Measurements from ENCODE around the gene ATXN7L1. TPM values are rescaled to one million over a fixed set of nuclear protein-coding genes. Genes with fewer than 3 reads are reported as not detected.

Gene ATXN7L1
- total RNA-seq, 1 experiment from 2014 or later: 29.9 TPM

- intact Hi-C loops (cut with micrococcal nuclease; ENCODE audit: unreplicated experiment): no loop called here
- no peaks in the 10 kb centered on the region for H3K36me3 ChIP-seq (ENCODE audit: insufficient read depth, low read length, poor library complexity, severe bottlenecking)
- ChIA-PET POLR2A (ENCODE audit: low non-redundant PET) (no interaction called here), CTCF (no interaction called here)
- H3K4me1 ChIP-seq (ENCODE audit: insufficient read depth, low read length, poor library complexity, severe bottlenecking): no peaks in the 10 kb centered on the region
- no peak overlapping the region for H3K27ac ChIP-seq (ENCODE audit: low read depth, low read length, poor library complexity, severe bottlenecking)
- no peak for TF ChIP-seq EZH2 (IDR thresholded peaks at IDR 0.05; ENCODE audit: borderline replicate concordance, low read depth, low read length, poor library complexity, severe bottlenecking)
- TF ChIP-seq, protein P1, sequence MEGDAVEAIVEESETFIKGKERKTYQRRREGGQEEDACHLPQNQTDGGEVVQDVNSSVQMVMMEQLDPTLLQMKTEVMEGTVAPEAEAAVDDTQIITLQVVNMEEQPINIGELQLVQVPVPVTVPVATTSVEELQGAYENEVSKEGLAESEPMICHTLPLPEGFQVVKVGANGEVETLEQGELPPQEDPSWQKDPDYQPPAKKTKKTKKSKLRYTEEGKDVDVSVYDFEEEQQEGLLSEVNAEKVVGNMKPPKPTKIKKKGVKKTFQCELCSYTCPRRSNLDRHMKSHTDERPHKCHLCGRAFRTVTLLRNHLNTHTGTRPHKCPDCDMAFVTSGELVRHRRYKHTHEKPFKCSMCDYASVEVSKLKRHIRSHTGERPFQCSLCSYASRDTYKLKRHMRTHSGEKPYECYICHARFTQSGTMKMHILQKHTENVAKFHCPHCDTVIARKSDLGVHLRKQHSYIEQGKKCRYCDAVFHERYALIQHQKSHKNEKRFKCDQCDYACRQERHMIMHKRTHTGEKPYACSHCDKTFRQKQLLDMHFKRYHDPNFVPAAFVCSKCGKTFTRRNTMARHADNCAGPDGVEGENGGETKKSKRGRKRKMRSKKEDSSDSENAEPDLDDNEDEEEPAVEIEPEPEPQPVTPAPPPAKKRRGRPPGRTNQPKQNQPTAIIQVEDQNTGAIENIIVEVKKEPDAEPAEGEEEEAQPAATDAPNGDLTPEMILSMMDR (conservative IDR thresholded peaks at IDR 0.05; ENCODE audit: low read depth, low read length): no peak
- no TSS peak for BruUV-seq (replicated peaks)
- DNase-seq (ENCODE audit: low spot score): peak; percentile 14
- no peaks in the 10 kb centered on the region for H3K9me3 ChIP-seq (ENCODE audit: low read depth, low read length, poor library complexity, severe bottlenecking)
- no peaks in the 10 kb centered on the region for H3K27me3 ChIP-seq (replicated peaks; ENCODE audit: insufficient read depth, low read depth, low read length, poor library complexity)
- H3K4me3 ChIP-seq (ENCODE audit: low read depth, low read length, poor library complexity, severe bottlenecking): no peak overlapping the region
These were observed 69.6 kb downstream of the ATXN7L1 start for GRCh38 chr7:105806592-105807447.

DNA sequence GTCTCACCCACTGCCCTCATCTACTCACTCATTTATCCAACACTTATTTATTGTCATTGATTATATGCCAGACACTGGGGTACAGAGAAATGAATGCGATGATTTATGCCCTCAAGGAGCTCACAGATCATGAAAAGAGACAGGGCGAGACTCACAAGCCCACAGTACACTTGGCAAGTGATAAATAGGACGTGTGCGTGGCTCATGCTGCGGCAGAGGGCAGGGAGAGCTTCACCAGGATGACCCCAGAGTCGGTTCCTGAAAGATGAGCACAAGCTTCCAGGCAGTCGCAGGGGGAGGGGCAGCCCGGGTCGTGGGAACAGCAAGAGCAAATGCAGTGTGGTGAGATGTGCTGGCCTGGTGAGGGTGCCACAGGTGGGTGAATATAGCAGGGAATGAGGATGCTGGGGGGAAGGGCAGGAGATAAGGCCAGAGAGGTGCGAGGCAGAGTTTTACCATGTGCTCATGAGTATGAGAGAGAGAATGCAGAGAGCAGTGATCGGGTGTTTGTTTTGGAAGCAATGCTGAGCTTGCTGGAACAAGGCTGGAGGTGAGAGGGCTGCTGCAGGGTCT is 70.9 kb downstream of the ATXN7L1 start:
- BruUV-seq (replicated peaks): no TSS peak
- no peak overlapping the region for H3K27ac ChIP-seq (ENCODE audit: low read depth, low read length, poor library complexity, severe bottlenecking)
- H3K27me3 ChIP-seq (replicated peaks; ENCODE audit: insufficient read depth, low read depth, low read length, poor library complexity): no peaks in the 10 kb centered on the region
- DNase-seq (ENCODE audit: low spot score): no peak
- ChIA-PET CTCF (no interaction called here), POLR2A (ENCODE audit: low non-redundant PET) (no interaction called here)
- no peak overlapping the region for H3K4me3 ChIP-seq (ENCODE audit: low read depth, low read length, poor library complexity, severe bottlenecking)
- H3K36me3 ChIP-seq (ENCODE audit: insufficient read depth, low read length, poor library complexity, severe bottlenecking): no peaks in the 10 kb centered on the region
- no peak for TF ChIP-seq EZH2 (IDR thresholded peaks at IDR 0.05; ENCODE audit: borderline replicate concordance, low read depth, low read length, poor library complexity, severe bottlenecking)
- TF ChIP-seq, protein P1 (conservative IDR thresholded peaks at IDR 0.05; ENCODE audit: low read depth, low read length): no peak
- intact Hi-C loops (cut with micrococcal nuclease; ENCODE audit: unreplicated experiment): no loop called here
- no peaks in the 10 kb centered on the region for H3K4me1 ChIP-seq (ENCODE audit: insufficient read depth, low read length, poor library complexity, severe bottlenecking)
- no peaks in the 10 kb centered on the region for H3K9me3 ChIP-seq (ENCODE audit: low read depth, low read length, poor library complexity, severe bottlenecking)

- Histone ChIP-seq H3K9me3 (ENCODE audit: low read depth, low read length, poor library complexity, severe bottlenecking) (no peaks in the 10 kb centered on the region), H3K4me3 (ENCODE audit: low read depth, low read length, poor library complexity, severe bottlenecking) (no peak overlapping the region), H3K4me1 (ENCODE audit: insufficient read depth, low read length, poor library complexity, severe bottlenecking) (no peaks in the 10 kb centered on the region), H3K36me3 (ENCODE audit: insufficient read depth, low read length, poor library complexity, severe bottlenecking) (no peaks in the 10 kb centered on the region), H3K27ac (ENCODE audit: low read depth, low read length, poor library complexity, severe bottlenecking) (no peak overlapping the region), H3K27me3 (replicated peaks; ENCODE audit: insufficient read depth, low read depth, low read length, poor library complexity) (no peaks in the 10 kb centered on the region)
- intact Hi-C loops (cut with micrococcal nuclease; ENCODE audit: unreplicated experiment): no loop called here
- TF ChIP-seq EZH2 (IDR thresholded peaks at IDR 0.05; ENCODE audit: borderline replicate concordance, low read depth, low read length, poor library complexity, severe bottlenecking): no peak
- TF ChIP-seq, protein P1 (conservative IDR thresholded peaks at IDR 0.05; ENCODE audit: low read depth, low read length): no peak
- CTCF ChIA-PET: no interaction called here
- DNase-seq (ENCODE audit: low spot score): no peak
- POLR2A ChIA-PET (ENCODE audit: low non-redundant PET): no interaction called here
- no TSS peak for BruUV-seq (replicated peaks)
These were observed 73.0 kb downstream of the ATXN7L1 start for GRCh38 chr7:105803429-105803736.
